ENCODE results near the gene ZNF260. TPM values are rescaled to one million over a fixed set of nuclear protein-coding genes. Genes with fewer than 3 reads are reported as not detected.
A peak's percentile ranks its signal among the peaks of the same experiment; 100 is the strongest.

Gene ZNF260
- total RNA-seq, 1 donor from 2014 or later: 13.6 TPM

- POLR2A ChIA-PET: interaction anchor here (0.7 to 3.5 kb wide), 18 partner anchors 40 to 1163 kb away, joined by 3 to 39 read pairs (median 6); partner anchors contain the start of genes ZFP14, ZNF146, ZNF345 and ZNF382
- CTCF ChIA-PET: no interaction called here
- H3K4me3 Mint-ChIP-seq: peak overlapping the region; percentile 99
- peak overlapping the region; percentile 99 for H3K27ac Mint-ChIP-seq
- no peaks in the 10 kb centered on the region for H3K27me3 Mint-ChIP-seq
- DNase-seq (no peak), ATAC-seq (ENCODE audit: low read depth) (no peak)
- intact Hi-C loops (cut with micrococcal nuclease): loop anchor here (1.0 to 5.0 kb wide), 12 partner anchors 40 to 842 kb away; partner anchors contain the start of genes ZFP14, ZNF345, ZNF382 and ZNF383
- peaks cover 43% of the 10 kb centered on the region for H3K36me3 Mint-ChIP-seq (ENCODE audit: low read depth)
- peaks cover 27% of the 10 kb centered on the region for H3K4me1 Mint-ChIP-seq
- no peak for TF ChIP-seq CTCF (IDR thresholded peaks at IDR 0.05)
- peaks cover 11% of the 10 kb centered on the region for H3K9me3 Mint-ChIP-seq
These were observed 949 bp upstream of the ZNF260 start for GRCh38 chr19:36528921-36529518.

- peaks cover 43% of the 10 kb centered on the region for H3K36me3 Mint-ChIP-seq (ENCODE audit: low read depth)
- no peak for ATAC-seq (ENCODE audit: low read depth)
- no peaks in the 10 kb centered on the region for H3K27me3 Mint-ChIP-seq
- no peak for TF ChIP-seq CTCF (IDR thresholded peaks at IDR 0.05)
- peaks cover 13% of the 10 kb centered on the region for H3K9me3 Mint-ChIP-seq
- POLR2A ChIA-PET: interaction anchor here (0.6 to 3.5 kb wide), 19 partner anchors 33 to 1164 kb away, joined by 3 to 39 read pairs (median 6); partner anchors contain the start of genes ALKBH6, ZFP14, ZNF146 and ZNF345
- H3K4me3 Mint-ChIP-seq: peak overlapping the region; percentile 99
- peaks cover 29% of the 10 kb centered on the region for H3K4me1 Mint-ChIP-seq
- intact Hi-C loops (cut with micrococcal nuclease): loop anchor here (1.0 to 5.0 kb wide), 12 partner anchors 39 to 843 kb away; partner anchors contain the start of genes ZFP14, ZNF345, ZNF382 and ZNF383
- H3K27ac Mint-ChIP-seq: peak overlapping the region; percentile 99
- no peak for DNase-seq
- CTCF ChIA-PET: interaction anchor here (1.0 kb wide), 1 partner anchor 45 kb away, joined by 3 read pairs; the partner anchor contains the start of gene ZNF529
These were observed 238 bp downstream of the ZNF260 start for GRCh38 chr19:36527873-36528193.

- Mint-ChIP-seq H3K4me3 (peak overlapping the region; percentile 99), H3K4me1 (peaks cover 29% of the 10 kb centered on the region), H3K36me3 (ENCODE audit: low read depth) (peaks cover 43% of the 10 kb centered on the region), H3K27ac (peak overlapping the region; percentile 99), H3K27me3 (no peaks in the 10 kb centered on the region), H3K9me3 (peaks cover 17% of the 10 kb centered on the region)
- CTCF ChIA-PET: no interaction called here
- POLR2A ChIA-PET: interaction anchor here (0.6 to 3.5 kb wide), 5 partner anchors 38 to 513 kb away, joined by 3 to 39 read pairs (median 19); partner anchors contain the start of genes ALKBH6, ZFP14, ZNF345 and ZNF529
- no peak for ATAC-seq (ENCODE audit: low read depth)
- no peak for TF ChIP-seq CTCF (IDR thresholded peaks at IDR 0.05)
- no peak for DNase-seq
- intact Hi-C loops (cut with micrococcal nuclease): loop anchor here (5.0 kb wide), 1 partner anchor 690 kb away; the partner anchor contains the start of gene ZNF383
These were observed 730 bp downstream of the ZNF260 start for GRCh38 chr19:36527341-36527740.

GRCh38 chr19:36526581-36526980, 1.5 kb downstream of the ZNF260 start:
- CTCF ChIA-PET: no interaction called here
- intact Hi-C loops (cut with micrococcal nuclease): loop anchor here (5.0 kb wide), 1 partner anchor 691 kb away; the partner anchor contains the start of gene ZNF383
- POLR2A ChIA-PET: interaction anchor here (0.6 to 3.5 kb wide), 2 partner anchors 46 to 124 kb away, joined by 5 to 36 read pairs; partner anchors contain the start of gene ZNF529
- H3K4me1 Mint-ChIP-seq: peaks cover 29% of the 10 kb centered on the region
- peak overlapping the region; percentile 99 for H3K4me3 Mint-ChIP-seq
- H3K36me3 Mint-ChIP-seq (ENCODE audit: low read depth): peaks cover 48% of the 10 kb centered on the region
- peak overlapping the region; percentile 24 for H3K27ac Mint-ChIP-seq
- no peak for ATAC-seq (ENCODE audit: low read depth)
- peaks cover 17% of the 10 kb centered on the region for H3K9me3 Mint-ChIP-seq
- no peak for TF ChIP-seq CTCF (IDR thresholded peaks at IDR 0.05)
- no peak for DNase-seq
- no peaks in the 10 kb centered on the region for H3K27me3 Mint-ChIP-seq

- Mint-ChIP-seq H3K4me1 (peaks cover 29% of the 10 kb centered on the region), H3K4me3 (no peak overlapping the region), H3K27me3 (no peaks in the 10 kb centered on the region), H3K36me3 (ENCODE audit: low read depth) (peaks cover 64% of the 10 kb centered on the region), H3K9me3 (peaks cover 21% of the 10 kb centered on the region), H3K27ac (no peak overlapping the region)
- no peak for ATAC-seq (ENCODE audit: low read depth)
- ChIA-PET POLR2A (no interaction called here), CTCF (no interaction called here)
- no peak for DNase-seq
- TF ChIP-seq CTCF (IDR thresholded peaks at IDR 0.05): no peak
- intact Hi-C loops (cut with micrococcal nuclease): loop anchor here (5.0 kb wide), 1 partner anchor 693 kb away; the partner anchor contains the start of gene ZNF383
These were observed 3.5 kb downstream of the ZNF260 start for GRCh38 chr19:36524617-36525016.
